ENCODE results near the gene PSAP. TPM values are rescaled to one million over a fixed set of nuclear protein-coding genes. Genes with fewer than 3 reads are reported as not detected.

The PSAP gene
- total RNA-seq, 1 experiment from 2014 or later, result 683 TPM

GRCh38 chr10:71805776-71806703 is 45.0 kb downstream of the PSAP start:
- no peak overlapping the region for H3K27ac ChIP-seq
- no peak overlapping the region for H3K4me3 ChIP-seq
- TF ChIP-seq CTCF (conservative IDR thresholded peaks at IDR 0.05) (no peak), EZH2 (IDR thresholded peaks at IDR 0.05; ENCODE audit: low read depth) (no peak)
- no peaks in the 10 kb centered on the region for H3K79me2 ChIP-seq (ENCODE audit: low read depth)
- intact Hi-C loops (cut with micrococcal nuclease; ENCODE audit: unreplicated experiment), result no loop called here
- ChIA-PET CTCF (no interaction called here), POLR2A (ENCODE audit: unreplicated experiment) (no interaction called here)
- DNase-seq, result no peak
- H3K9me3 ChIP-seq (ENCODE audit: insufficient read depth, low read depth), result no peaks in the 10 kb centered on the region
- H3K27me3 ChIP-seq (ENCODE audit: insufficient read depth, low read depth), result peaks cover 5% of the 10 kb centered on the region; the same call in 1 of the 2 replicates
- H2AFZ ChIP-seq, result no peak overlapping the region
- H3F3A ChIP-seq (ENCODE audit: insufficient read depth, low read depth), result no peaks in the 10 kb centered on the region; the same call in 1 of the 2 replicates
- H3K36me3 ChIP-seq (ENCODE audit: low read depth), result no peaks in the 10 kb centered on the region
- no peaks in the 10 kb centered on the region for H3K4me1 ChIP-seq (replicated peaks; ENCODE audit: insufficient read depth)
- no peaks in the 10 kb centered on the region for H3K9me2 ChIP-seq (ENCODE audit: insufficient read depth)
- no peak overlapping the region for H3K4me2 ChIP-seq
- H4K20me1 ChIP-seq (ENCODE audit: insufficient read depth), result no peaks in the 10 kb centered on the region
- BruUV-seq (replicated peaks), result no TSS peak

DNA sequence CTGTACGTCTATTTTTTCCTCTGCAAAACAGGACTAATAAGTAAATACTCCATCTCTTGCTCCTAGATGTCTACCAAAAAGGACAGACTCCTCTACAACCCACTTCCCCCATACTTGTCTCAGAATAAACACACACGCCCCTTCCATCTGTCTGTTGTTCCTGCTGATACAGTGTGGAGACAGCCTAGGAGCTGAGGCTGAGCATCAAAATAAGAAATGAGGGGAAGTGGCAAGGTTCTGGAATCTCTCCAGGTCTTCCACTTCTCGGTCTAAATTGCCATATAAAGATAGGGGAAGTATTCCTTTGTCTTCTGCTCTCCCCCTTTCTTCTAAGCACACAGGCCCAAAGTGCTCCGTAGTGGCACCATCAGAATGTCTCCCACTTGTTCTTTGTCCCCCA is 47.0 kb downstream of the PSAP start:
- CTCF ChIA-PET, result interaction anchor here (0.6 to 1.0 kb wide), 2 partner anchors 18 to 153 kb away, joined by 3 to 4 read pairs; no protein-coding TSS in a partner anchor
- TF ChIP-seq EZH2 (IDR thresholded peaks at IDR 0.05; ENCODE audit: low read depth) (no peak), CTCF (conservative IDR thresholded peaks at IDR 0.05) (no peak)

DNA sequence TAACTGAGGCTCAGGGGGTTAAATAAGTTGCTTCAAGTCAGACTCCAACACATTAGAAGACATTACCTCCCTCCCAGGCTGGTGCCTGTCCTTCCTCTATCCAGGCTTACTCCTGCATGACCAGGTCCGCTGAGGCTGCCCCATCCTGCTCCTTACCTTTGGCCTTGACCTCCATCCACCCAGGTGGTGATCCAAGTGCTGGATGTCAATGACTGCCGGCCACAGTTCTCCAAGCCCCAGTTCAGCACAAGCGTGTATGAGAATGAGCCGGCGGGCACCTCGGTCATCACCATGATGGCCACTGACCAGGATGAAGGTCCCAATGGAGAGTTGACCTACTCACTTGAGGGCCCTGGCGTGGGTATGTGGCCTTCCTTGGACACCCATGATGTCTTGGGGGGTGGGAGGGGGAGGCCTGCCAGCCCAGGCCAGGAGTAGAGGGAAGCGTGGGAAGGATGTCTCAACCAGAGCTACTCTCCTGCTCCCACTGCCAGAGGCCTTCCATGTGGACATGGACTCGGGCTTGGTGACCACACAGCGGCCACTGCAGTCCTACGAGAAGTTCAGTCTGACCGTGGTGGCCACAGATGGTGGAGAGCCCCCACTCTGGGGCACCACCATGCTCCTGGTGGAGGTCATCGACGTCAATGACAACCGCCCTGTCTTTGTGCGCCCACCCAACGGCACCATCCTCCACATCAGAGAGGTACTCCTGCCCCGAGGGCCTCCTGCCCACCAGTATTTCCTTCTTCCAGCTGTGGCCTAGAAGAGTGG is 48.1 kb downstream of the PSAP start:
- POLR2A ChIA-PET (ENCODE audit: unreplicated experiment), result interaction anchor here (0.7 kb wide), 1 partner anchor 268 kb away, joined by 16 read pairs; no protein-coding TSS in a partner anchor

More for the DNA sequence above, 47.0 kb downstream of the PSAP start:
- Histone ChIP-seq H3K4me1 (replicated peaks; ENCODE audit: insufficient read depth) (no peaks in the 10 kb centered on the region), H3K36me3 (ENCODE audit: low read depth) (no peaks in the 10 kb centered on the region), H3K79me2 (ENCODE audit: low read depth) (no peaks in the 10 kb centered on the region), H2AFZ (no peak overlapping the region), H3K9me3 (ENCODE audit: insufficient read depth, low read depth) (no peaks in the 10 kb centered on the region), H4K20me1 (ENCODE audit: insufficient read depth) (no peaks in the 10 kb centered on the region), H3F3A (ENCODE audit: insufficient read depth, low read depth) (no peaks in the 10 kb centered on the region), H3K4me2 (no peak overlapping the region), H3K27me3 (ENCODE audit: insufficient read depth, low read depth) (peaks cover 9% of the 10 kb centered on the region; the same call in 1 of the 2 replicates), H3K9me2 (ENCODE audit: insufficient read depth) (no peaks in the 10 kb centered on the region), H3K27ac (no peak overlapping the region), H3K4me3 (no peak overlapping the region)
- POLR2A ChIA-PET (ENCODE audit: unreplicated experiment), result interaction anchor here (0.6 to 0.7 kb wide), 2 partner anchors 85 to 269 kb away, joined by 5 to 16 read pairs; no protein-coding TSS in a partner anchor
- DNase-seq, result no peak
- no TSS peak for BruUV-seq (replicated peaks)
- intact Hi-C loops (cut with micrococcal nuclease; ENCODE audit: unreplicated experiment), result no loop called here

More for the DNA sequence above, 48.1 kb downstream of the PSAP start:
- Histone ChIP-seq H2AFZ (no peak overlapping the region), H4K20me1 (ENCODE audit: insufficient read depth) (no peaks in the 10 kb centered on the region), H3F3A (ENCODE audit: insufficient read depth, low read depth) (no peaks in the 10 kb centered on the region), H3K4me2 (no peak overlapping the region), H3K36me3 (ENCODE audit: low read depth) (no peaks in the 10 kb centered on the region), H3K9me3 (ENCODE audit: insufficient read depth, low read depth) (no peaks in the 10 kb centered on the region), H3K4me3 (no peak overlapping the region), H3K79me2 (ENCODE audit: low read depth) (no peaks in the 10 kb centered on the region), H3K27ac (no peak overlapping the region), H3K4me1 (replicated peaks; ENCODE audit: insufficient read depth) (no peaks in the 10 kb centered on the region), H3K9me2 (ENCODE audit: insufficient read depth) (no peaks in the 10 kb centered on the region), H3K27me3 (ENCODE audit: insufficient read depth, low read depth) (peaks cover 9% of the 10 kb centered on the region; the same call in 1 of the 2 replicates)
- no peak for TF ChIP-seq EZH2 (IDR thresholded peaks at IDR 0.05; ENCODE audit: low read depth)
- no peak for TF ChIP-seq CTCF (conservative IDR thresholded peaks at IDR 0.05)
- intact Hi-C loops (cut with micrococcal nuclease; ENCODE audit: unreplicated experiment), result no loop called here
- no TSS peak for BruUV-seq (replicated peaks)
- DNase-seq, result no peak
- CTCF ChIA-PET, result no interaction called here
